Activated CD4-positive, alpha-beta T cell treated with anti-CD3 and anti-CD28 coated beads for 1 hour (primary cell): ENCODE results near the gene CDH5.

Experiments used
- DNase-seq: peaks from one replicate; pipeline ENCODE4 v3.0.0-alpha.2; 2020

The CDH5 gene

GRCh38 chr16:66375451-66375850 is 9.0 kb downstream of the CDH5 start:
- no peak for DNase-seq

GRCh38 chr16:66376114-66376513 is 9.6 kb downstream of the CDH5 start:
- no peak for DNase-seq

- no peak for DNase-seq
These were observed 10.2 kb downstream of the CDH5 start for GRCh38 chr16:66376577-66377305.

- no peak for DNase-seq
These were observed 10.8 kb downstream of the CDH5 start for GRCh38 chr16:66377324-66377723.

GRCh38 chr16:66378741-66379570 is 12.5 kb downstream of the CDH5 start:
- no peak for DNase-seq

- no peak for DNase-seq
These were observed 13.1 kb downstream of the CDH5 start for GRCh38 chr16:66379571-66379941.

- DNase-seq, result no peak
These were observed 13.9 kb downstream of the CDH5 start for GRCh38 chr16:66380421-66380820.

- DNase-seq, result no peak
These were observed 15.2 kb downstream of the CDH5 start for GRCh38 chr16:66381585-66382170.

GRCh38 chr16:66382171-66382965 is 15.9 kb downstream of the CDH5 start:
- no peak for DNase-seq

GRCh38 chr16:66382966-66383299 is 16.4 kb downstream of the CDH5 start:
- DNase-seq, result no peak

GRCh38 chr16:66383551-66383950 is 17.1 kb downstream of the CDH5 start:
- no peak for DNase-seq

GRCh38 chr16:66385415-66385814 is 18.9 kb downstream of the CDH5 start:
- no peak for DNase-seq

- no peak for DNase-seq
These were observed 20.4 kb downstream of the CDH5 start for GRCh38 chr16:66386629-66387622.

GRCh38 chr16:66387817-66388332 is 21.4 kb downstream of the CDH5 start:
- DNase-seq, result no peak

GRCh38 chr16:66388350-66389139 is 22.1 kb downstream of the CDH5 start:
- no peak for DNase-seq

GRCh38 chr16:66389256-66390176 is 23.0 kb downstream of the CDH5 start:
- DNase-seq, result no peak

- no peak for DNase-seq
These were observed 24.0 kb downstream of the CDH5 start for GRCh38 chr16:66390346-66391108.

- DNase-seq, result no peak
These were observed 25.5 kb downstream of the CDH5 start for GRCh38 chr16:66391726-66392670.
